NOMO-1 (cell line): Measurements from ENCODE around the gene EDDM3A.

ENCODE experiments used
- DNase-seq, 2 experiments: peaks; one replicate each; lab custom pipeline; 2025; ENCODE audit not compliant: unreplicated experiment in 2 of 2; lab: John Stamatoyannopoulos, UW

EDDM3A gene

DNA sequence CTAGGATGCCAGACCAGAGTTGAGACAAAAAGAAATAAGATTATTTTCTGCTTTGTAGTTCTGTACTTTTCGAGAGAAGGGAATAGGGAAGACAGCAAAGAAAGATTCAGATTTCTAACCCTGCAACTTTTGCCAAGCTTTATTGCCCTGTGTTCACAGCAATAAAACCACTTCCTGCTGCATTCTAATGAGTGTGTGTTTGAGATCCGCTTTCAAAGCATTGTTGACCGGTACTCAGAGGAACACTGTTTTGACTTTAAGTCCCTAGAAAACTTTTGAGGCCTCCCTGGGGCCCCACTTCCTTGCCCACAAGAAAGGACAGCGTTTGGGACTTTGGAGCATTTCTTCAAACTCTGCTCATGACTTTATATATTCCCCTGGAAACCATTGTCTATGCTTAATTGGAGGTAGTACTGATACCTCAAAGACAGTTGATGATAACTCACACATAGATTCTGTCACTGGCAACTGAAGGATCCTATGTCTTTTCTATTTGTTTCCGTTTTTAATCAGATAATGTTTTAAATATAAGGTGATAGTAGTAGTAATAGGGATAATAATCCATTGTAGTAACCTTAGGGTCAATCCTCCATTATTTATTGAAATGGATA lies 36.7 kb downstream of the EDDM3A start:
- DNase-seq = peak; percentile 46 to 83

GRCh38 chr14:20787025-20787424 lies 41.3 kb downstream of the EDDM3A start:
- DNase-seq = no peak

DNA sequence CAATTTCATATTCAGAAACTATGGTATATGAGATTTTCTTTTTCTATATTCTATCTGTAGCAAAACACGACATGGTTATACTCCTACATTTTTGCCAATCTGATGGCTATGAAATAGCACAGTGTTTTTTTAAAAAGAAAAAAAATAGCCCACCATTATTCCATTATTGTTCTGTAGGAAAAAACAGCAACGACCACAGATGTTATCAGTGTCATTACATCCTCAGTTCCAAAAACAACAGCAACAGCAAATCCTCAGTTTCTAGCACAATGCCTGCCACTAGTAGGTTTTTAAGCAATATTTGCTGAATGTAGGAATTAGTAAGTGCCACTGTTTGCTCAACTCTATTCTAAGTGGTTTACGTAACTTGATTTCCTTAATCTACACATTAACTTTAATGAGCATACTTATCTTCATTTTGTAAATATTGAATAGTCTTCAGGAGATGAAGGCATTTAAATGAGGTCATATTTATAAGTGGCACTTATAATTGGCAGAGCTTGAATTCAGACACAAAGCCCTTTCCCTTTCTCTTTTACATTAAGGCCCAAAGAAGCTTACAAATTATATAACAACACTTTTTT lies 43.6 kb downstream of the EDDM3A start:
- no peak for DNase-seq

DNA sequence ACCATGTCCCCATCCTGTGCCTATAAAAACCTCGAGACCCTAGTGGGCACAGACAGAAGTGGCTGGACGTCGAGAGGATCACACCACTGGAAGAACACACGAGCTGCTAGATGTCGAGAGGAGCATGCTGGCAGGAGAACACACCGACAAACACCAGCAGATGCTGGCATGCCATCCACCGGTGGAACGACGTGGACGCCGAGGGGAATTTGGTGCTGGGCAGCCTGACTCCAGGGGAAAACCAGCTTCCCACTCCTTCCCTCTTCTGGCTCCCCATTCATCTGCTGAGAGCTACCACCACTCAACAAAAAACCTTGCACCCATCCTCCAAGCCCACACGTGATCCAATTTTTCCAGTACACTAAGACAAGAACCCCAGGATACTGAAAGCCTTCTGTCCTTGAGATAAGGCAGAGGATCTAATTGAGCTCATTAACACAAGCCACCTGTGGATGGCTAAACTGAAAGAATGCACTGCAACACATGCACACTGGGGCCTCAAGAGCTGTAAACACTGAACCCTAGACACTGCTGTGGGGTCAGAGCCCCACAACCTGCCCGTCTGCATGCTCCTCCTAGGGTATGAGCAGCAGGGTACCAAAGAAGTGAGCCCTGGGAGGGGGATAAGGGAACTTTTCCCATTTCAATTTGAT lies 44.9 kb downstream of the EDDM3A start:
- peak; percentile 26 to 31 for DNase-seq

DNA sequence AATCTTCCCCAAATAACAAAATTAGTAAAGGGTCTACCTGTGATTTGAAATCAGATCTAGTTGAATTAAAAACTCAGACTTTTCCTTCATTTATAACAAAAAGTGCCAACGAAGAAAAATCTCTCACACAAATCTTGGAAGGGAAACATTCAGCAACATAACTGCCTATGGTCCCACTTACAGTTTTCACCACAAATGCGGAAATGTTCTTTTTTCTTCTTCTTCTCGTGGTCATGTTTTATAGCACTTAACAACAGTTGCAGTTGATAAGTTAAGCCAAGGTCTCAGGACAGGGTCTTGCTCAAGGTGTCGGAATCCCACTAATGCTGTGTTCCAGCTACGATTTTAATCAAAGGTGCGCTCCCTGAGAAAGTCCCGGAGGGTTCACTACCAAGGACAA lies 45.5 kb downstream of the EDDM3A start:
- peak; percentile 53 to 92 for DNase-seq

- DNase-seq = peak in 1 of 2 experiments; percentile 52
Observed at GRCh38 chr14:20791597-20791996, 45.9 kb downstream of the EDDM3A start.

DNA sequence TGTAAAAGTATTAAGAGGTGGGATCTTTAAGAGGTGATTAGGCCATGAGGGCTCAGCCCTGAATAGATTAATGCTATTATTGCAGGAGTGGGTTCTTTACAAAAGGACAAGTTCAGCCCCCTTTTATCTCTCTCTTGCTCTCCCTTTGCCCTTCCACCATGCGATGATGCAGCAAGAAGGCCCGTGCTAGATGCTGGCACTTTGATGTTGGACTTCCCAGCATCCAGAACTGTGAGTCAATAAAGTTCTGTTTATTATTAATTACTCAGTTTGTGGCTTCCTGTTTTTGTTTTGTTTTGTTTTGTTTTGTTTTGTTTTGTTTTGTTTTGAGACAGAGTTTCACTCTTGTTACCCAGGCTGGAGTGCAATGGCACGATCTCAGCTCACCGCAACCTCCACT lies 46.9 kb downstream of the EDDM3A start:
- no peak for DNase-seq

DNA sequence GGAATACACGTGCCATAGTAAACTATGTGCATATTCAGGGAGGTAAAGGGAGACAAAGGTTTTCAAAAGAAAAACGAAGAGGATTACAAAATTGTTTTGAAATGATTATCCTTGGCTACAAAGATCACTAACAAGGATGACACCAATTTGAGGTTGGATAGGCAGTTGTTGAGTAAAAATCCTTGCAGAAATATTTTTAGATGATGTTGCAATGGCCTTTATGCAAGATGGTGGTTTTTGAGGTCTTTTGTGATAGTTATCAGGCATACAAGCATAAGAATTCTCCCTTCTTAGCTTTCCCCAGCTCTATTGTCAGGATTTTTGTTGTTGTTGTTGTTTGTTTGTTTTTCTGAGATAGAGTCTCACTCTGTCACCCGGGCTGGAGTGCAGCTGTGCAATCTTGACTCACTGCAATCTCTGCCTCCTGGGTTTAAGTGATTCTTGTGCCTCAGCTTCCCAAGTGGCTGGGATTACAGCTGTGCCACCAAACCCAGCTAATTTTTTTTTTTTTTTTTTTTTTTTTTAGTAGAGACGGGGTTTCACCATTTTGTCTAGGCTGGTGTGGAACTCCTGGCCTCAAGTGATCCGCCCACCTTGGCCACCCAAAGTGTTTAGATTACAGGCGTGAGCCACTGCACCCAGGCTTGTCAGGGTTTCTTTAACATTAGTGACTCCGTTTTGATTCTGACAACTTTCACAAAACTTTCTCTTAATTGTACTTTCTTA lies 49.1 kb downstream of the EDDM3A start:
- peak; percentile 85 to 99 for DNase-seq

GRCh38 chr14:20797164-20797563 lies 51.5 kb downstream of the EDDM3A start:
- DNase-seq = no peak
